Neuronal stem cell (in vitro differentiated cells): Measurements from ENCODE around the gene CFAP221.

Experiments used
- DNase-seq: peaks from one replicate; pipeline ENCODE4 v3.0.0-alpha.2; 2013; ENCODE audit warnings: low spot score
- H2AFZ ChIP-seq: one replicate; pipeline ENCODE4 v1.6.1; 2013; ENCODE audit warnings: mild to moderate bottlenecking, low read length, inconsistent platforms
- H2AK5ac ChIP-seq: 2 replicates; pipeline ENCODE4 v1.6.1; 2013; ENCODE audit warnings: low read depth, mild to moderate bottlenecking, inconsistent platforms, low read length, moderate library complexity, mixed read lengths
- H2BK120ac ChIP-seq: 2 replicates; pipeline ENCODE4 v1.6.1; 2013; ENCODE audit warnings: low read depth, mild to moderate bottlenecking, inconsistent platforms, low read length, moderate library complexity, mixed read lengths
- H2BK12ac ChIP-seq: one replicate; pipeline ENCODE4 v1.6.1; 2013; ENCODE audit warnings: low read length, inconsistent platforms
- H2BK15ac ChIP-seq: 2 replicates; pipeline ENCODE4 v1.6.1; 2013; ENCODE audit warnings: mild to moderate bottlenecking, low read length, inconsistent platforms, mixed read lengths
- H2BK5ac ChIP-seq: one replicate; pipeline ENCODE4 v1.6.1; 2013; ENCODE audit warnings: inconsistent platforms, mild to moderate bottlenecking, low read length, moderate library complexity
- H3K14ac ChIP-seq: one replicate; pipeline ENCODE4 v1.6.1; 2013; ENCODE audit warnings: low read length, inconsistent platforms
- H3K18ac ChIP-seq: 2 replicates; pipeline ENCODE4 v1.6.1; 2013; ENCODE audit warnings: low read length, inconsistent platforms
- H3K23ac ChIP-seq: 2 replicates; pipeline ENCODE4 v1.6.1; 2013; ENCODE audit warnings: low read depth, mild to moderate bottlenecking, mixed read lengths, low read length, inconsistent platforms; ENCODE audit not compliant: poor library complexity
- H3K27ac ChIP-seq: replicated peaks from 3 replicates; pipeline ENCODE4 v1.5.1; 2013; ENCODE audit warnings: low read length, inconsistent platforms
- H3K27me3 ChIP-seq, 3 experiments: 2 replicates each; pipeline ENCODE4 v1.6.1; 2013; ENCODE audit warnings: low read length in 3 of 3, mild to moderate bottlenecking in 2 of 3, inconsistent platforms in 1 of 3, low read depth in 1 of 3, mixed read lengths in 1 of 3, moderate library complexity in 1 of 3; ENCODE audit not compliant: control insufficient read depth in 3 of 3, insufficient read depth in 3 of 3
- H3K36me3 ChIP-seq, 2 donors: replicated peaks in 1 of 2; 2 replicates each; pipeline ENCODE4 v1.6.1; 2013; ENCODE audit warnings: low read length in 2 of 2; ENCODE audit not compliant: control insufficient read depth in 2 of 2, insufficient read depth in 2 of 2
- H3K4ac ChIP-seq: 2 replicates; pipeline ENCODE4 v1.6.1; 2013; ENCODE audit warnings: inconsistent platforms, mild to moderate bottlenecking, low read length, moderate library complexity
- H3K4me1 ChIP-seq, 2 donors: 1 replicate in 1 of 2; 2 replicates in 1 of 2; pipeline ENCODE4 v1.6.1; 2013; ENCODE audit warnings: low read length in 2 of 2, low read depth in 1 of 2; ENCODE audit not compliant: control insufficient read depth in 2 of 2, insufficient read depth in 1 of 2
- H3K4me2 ChIP-seq: one replicate; pipeline ENCODE4 v1.6.1; 2013; ENCODE audit warnings: mild to moderate bottlenecking, low read length, inconsistent platforms; ENCODE audit not compliant: insufficient read depth, poor library complexity, severe bottlenecking
- H3K4me3 ChIP-seq, 2 donors: 2 replicates each; pipeline ENCODE4 v1.5.1; 2013; ENCODE audit warnings: low read length in 2 of 2, mild to moderate bottlenecking in 2 of 2, inconsistent platforms in 1 of 2, moderate library complexity in 1 of 2
- H3K79me1 ChIP-seq: one replicate; pipeline ENCODE4 v1.6.1; 2013; ENCODE audit warnings: low read depth, mild to moderate bottlenecking, inconsistent platforms, low read length, moderate library complexity
- H3K9ac ChIP-seq: one replicate; pipeline ENCODE4 v1.6.1; 2013; ENCODE audit warnings: mild to moderate bottlenecking, low read depth, low read length, inconsistent platforms; ENCODE audit not compliant: poor library complexity
- H3K9me3 ChIP-seq, 2 donors: replicated peaks in 1 of 2; 2 replicates each; pipeline versions ENCODE3 to v1.6.1; 2013; ENCODE audit warnings: low read length in 2 of 2, mild to moderate bottlenecking in 2 of 2, inconsistent platforms in 1 of 2, low read depth in 1 of 2, mixed read lengths in 1 of 2, moderate library complexity in 1 of 2; ENCODE audit not compliant: control insufficient read depth in 2 of 2, insufficient read depth in 1 of 2
- H4K8ac ChIP-seq: one replicate; pipeline ENCODE4 v1.6.1; 2013; ENCODE audit warnings: low read depth, mild to moderate bottlenecking, inconsistent platforms, low read length, moderate library complexity
- H4K91ac ChIP-seq: one replicate; pipeline ENCODE4 v1.6.1; 2013; ENCODE audit warnings: low read length, low read depth, mild to moderate bottlenecking, inconsistent platforms; ENCODE audit not compliant: poor library complexity
- WGBS, 2 donors: extraction: QIAGEN DNeasy Blood & Tissue Kit; methylation state at CpG; one replicate each; pipeline ENCODE4 v1.1.7; 2013; ENCODE audit warnings: missing lambda C conversion rate in 2 of 2, mixed read lengths in 1 of 2; ENCODE audit not compliant: insufficient read length in 2 of 2, insufficient replicate concordance in 1 of 2; ENCODE audit errors: extremely low coverage in 2 of 2; 5-methylcytosine and 5-hydroxymethylcytosine counted together

Gene CFAP221

GRCh38 chr2:119683074-119683712, 138.9 kb downstream of the CFAP221 start:
- Histone ChIP-seq H3K23ac (peak overlapping the region; percentile 16), H3K9me3 (peaks cover 0 to 2% of the 10 kb centered on the region in 2 donors), H3K79me1 (peaks cover 6% of the 10 kb centered on the region), H3K18ac (peak overlapping the region; percentile 50), H4K91ac (no peak overlapping the region), H4K8ac (peak overlapping the region; percentile 49), H2BK15ac (no peak overlapping the region), H3K9ac (no peak overlapping the region), H2BK12ac (no peak overlapping the region), H3K4me3 (peak overlapping the region in 1 of 2 donors; percentile 59), H2BK120ac (no peak overlapping the region), H2BK5ac (no peak overlapping the region), H3K4me1 (peaks cover 9 to 12% of the 10 kb centered on the region in 2 donors), H2AK5ac (no peak overlapping the region), H3K4ac (no peak overlapping the region), H3K4me2 (no peak overlapping the region), H2AFZ (no peak overlapping the region), H3K27ac (no peak overlapping the region), H3K36me3 (peaks cover 15 to 49% of the 10 kb centered on the region in 2 donors), H3K27me3 (no peaks in the 10 kb centered on the region), H3K14ac (no peak overlapping the region)
- DNase-seq, result no peak
- WGBS, 2 donors, result no CpG with 5 or more reads among the region's 7 CpGs

- Histone ChIP-seq H2AK5ac (no peak overlapping the region), H3K4me2 (no peak overlapping the region), H3K14ac (peak overlapping the region; percentile 28), H3K36me3 (peaks cover 15 to 54% of the 10 kb centered on the region in 2 donors), H3K79me1 (peaks cover 6% of the 10 kb centered on the region), H3K23ac (no peak overlapping the region), H3K4ac (no peak overlapping the region), H2AFZ (no peak overlapping the region), H2BK12ac (no peak overlapping the region), H3K9me3 (peaks cover 0 to 2% of the 10 kb centered on the region in 2 donors), H3K4me1 (peaks cover 9 to 12% of the 10 kb centered on the region in 2 donors), H2BK5ac (no peak overlapping the region), H4K91ac (no peak overlapping the region), H3K27me3 (no peaks in the 10 kb centered on the region), H4K8ac (no peak overlapping the region), H2BK15ac (no peak overlapping the region), H3K9ac (no peak overlapping the region), H2BK120ac (no peak overlapping the region), H3K18ac (peak overlapping the region; percentile 64), H3K27ac (no peak overlapping the region), H3K4me3 (peak overlapping the region in 1 of 2 donors; percentile 59)
- no CpG with 5 or more reads among the region's 22 CpGs for WGBS, 2 donors
- no peak for DNase-seq
Observed at GRCh38 chr2:119683713-119684443, 139.6 kb downstream of the CFAP221 start.

- Histone ChIP-seq H2BK5ac (no peak overlapping the region), H3K4me1 (peaks cover 9 to 12% of the 10 kb centered on the region in 2 donors), H3K4me3 (no peak overlapping the region), H2AK5ac (no peak overlapping the region), H3K79me1 (peaks cover 6% of the 10 kb centered on the region), H4K91ac (no peak overlapping the region), H2BK15ac (no peak overlapping the region), H2BK120ac (no peak overlapping the region), H3K27ac (no peak overlapping the region), H3K27me3 (no peaks in the 10 kb centered on the region), H3K23ac (no peak overlapping the region), H2AFZ (no peak overlapping the region), H3K9ac (no peak overlapping the region), H3K14ac (no peak overlapping the region), H3K4me2 (no peak overlapping the region), H3K4ac (no peak overlapping the region), H4K8ac (no peak overlapping the region), H3K9me3 (peaks cover 0 to 2% of the 10 kb centered on the region in 2 donors), H3K18ac (no peak overlapping the region), H2BK12ac (no peak overlapping the region), H3K36me3 (peaks cover 15 to 58% of the 10 kb centered on the region in 2 donors)
- DNase-seq, result no peak
- no CpG with 5 or more reads among the region's 3 CpGs for WGBS, 2 donors
Observed at GRCh38 chr2:119684518-119684917, 140.3 kb downstream of the CFAP221 start.

GRCh38 chr2:119688616-119689015, 144.4 kb downstream of the CFAP221 start:
- no peak overlapping the region for H3K23ac ChIP-seq
- no peaks in the 10 kb centered on the region for H3K27me3 ChIP-seq
- no peak overlapping the region for H3K4ac ChIP-seq
- no peak overlapping the region for H3K27ac ChIP-seq
- H3K9ac ChIP-seq, result no peak overlapping the region
- H3K79me1 ChIP-seq, result no peaks in the 10 kb centered on the region
- peaks cover 0 to 9% of the 10 kb centered on the region in 2 donors for H3K4me1 ChIP-seq
- peaks cover 0 to 2% of the 10 kb centered on the region in 2 donors for H3K9me3 ChIP-seq
- H3K36me3 ChIP-seq, result peaks cover 2 to 26% of the 10 kb centered on the region in 2 donors
- no peak overlapping the region for H3K14ac ChIP-seq
- peak overlapping the region; percentile 61 for H3K18ac ChIP-seq
- no peak overlapping the region for H4K8ac ChIP-seq
- no peak overlapping the region for H4K91ac ChIP-seq
- no peak overlapping the region for H2BK5ac ChIP-seq
- DNase-seq, result no peak
- no peak overlapping the region for H3K4me3 ChIP-seq
- H3K4me2 ChIP-seq, result no peak overlapping the region
- no CpG with 5 or more reads among the region's 12 CpGs for WGBS, 2 donors
- H2BK15ac ChIP-seq, result no peak overlapping the region
- no peak overlapping the region for H2BK12ac ChIP-seq
- no peak overlapping the region for H2AFZ ChIP-seq
- no peak overlapping the region for H2BK120ac ChIP-seq
- no peak overlapping the region for H2AK5ac ChIP-seq
